ENCODE results near the gene TMEM41A. TPM values are rescaled to one million over a fixed set of nuclear protein-coding genes. Genes with fewer than 3 reads are reported as not detected.

The TMEM41A gene
- total and polyA plus RNA-seq, 7 donors = 6.5 to 16.6 (median 11.4) TPM

DNA sequence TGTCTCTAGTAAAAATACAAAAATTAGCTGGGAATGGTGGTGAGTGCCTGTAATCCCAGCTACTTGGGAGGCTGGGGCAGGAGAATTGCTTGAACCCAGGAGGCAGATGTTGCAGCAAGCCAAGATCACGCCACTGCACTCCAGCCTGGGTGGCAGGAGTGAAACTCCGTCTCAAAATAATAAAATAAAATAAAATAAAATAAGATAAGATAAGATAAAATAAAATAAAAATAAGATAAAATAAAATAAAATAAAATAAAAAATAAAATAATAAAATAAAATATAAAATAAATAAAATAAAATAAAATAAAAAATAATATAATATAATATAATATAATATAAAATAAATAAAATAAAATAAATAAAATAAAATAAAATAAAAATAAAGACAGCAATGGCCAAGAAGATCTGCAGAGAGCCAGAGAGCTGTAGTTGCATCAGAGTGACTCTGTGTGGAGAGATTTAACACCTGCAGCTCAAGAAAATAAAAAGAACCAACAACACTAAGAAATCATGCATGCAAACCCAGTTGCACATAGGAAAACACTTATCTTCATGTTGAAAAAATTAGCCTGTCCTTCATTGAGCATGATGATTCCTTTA is 27.6 kb upstream of the TMEM41A start:
- no peaks in the 10 kb centered on the region for H3K9me3 ChIP-seq
- ATAC-seq (no peak), DNase-seq (no peak)
- H3K4me1 ChIP-seq = no peaks in the 10 kb centered on the region
- H3K27me3 ChIP-seq (ENCODE audit: insufficient read depth in 3 of 3, low read length in 2 of 3) = peaks cover 0 to 3% (median under 1%) of the 10 kb centered on the region in 3 donors
- H3K36me3 ChIP-seq (ENCODE audit: insufficient read depth in 1 of 2, low read depth in 1 of 2) = no peaks in the 10 kb centered on the region
- H3K27ac ChIP-seq = no peak overlapping the region
- H3K4me3 ChIP-seq = no peak overlapping the region
- no peak for TF ChIP-seq CTCF (IDR thresholded peaks at IDR 0.05)
- WGBS, 3 donors = 89 to 94% (median 91%) methylated on average over 2 of the region's 2 CpGs
- intact Hi-C loops (cut with DNase I) = no loop called here

- ATAC-seq (no peak), DNase-seq (no peak)
- TF ChIP-seq CTCF (IDR thresholded peaks at IDR 0.05) = no peak
- Histone ChIP-seq H3K36me3 (ENCODE audit: insufficient read depth in 1 of 2, low read depth in 1 of 2) (no peaks in the 10 kb centered on the region), H3K27ac (no peak overlapping the region), H3K27me3 (ENCODE audit: insufficient read depth in 3 of 3, low read length in 2 of 3) (peaks cover 0 to 12% (median 3%) of the 10 kb centered on the region in 3 donors), H3K4me3 (no peak overlapping the region), H3K4me1 (no peaks in the 10 kb centered on the region), H3K9me3 (no peaks in the 10 kb centered on the region)
- WGBS, 3 donors = 76 to 81% (median 78%) methylated on average over 7 of the region's 7 CpGs
- intact Hi-C loops (cut with DNase I) = no loop called here
Observed at GRCh38 chr3:185521349-185522138, 22.7 kb upstream of the TMEM41A start.

DNA sequence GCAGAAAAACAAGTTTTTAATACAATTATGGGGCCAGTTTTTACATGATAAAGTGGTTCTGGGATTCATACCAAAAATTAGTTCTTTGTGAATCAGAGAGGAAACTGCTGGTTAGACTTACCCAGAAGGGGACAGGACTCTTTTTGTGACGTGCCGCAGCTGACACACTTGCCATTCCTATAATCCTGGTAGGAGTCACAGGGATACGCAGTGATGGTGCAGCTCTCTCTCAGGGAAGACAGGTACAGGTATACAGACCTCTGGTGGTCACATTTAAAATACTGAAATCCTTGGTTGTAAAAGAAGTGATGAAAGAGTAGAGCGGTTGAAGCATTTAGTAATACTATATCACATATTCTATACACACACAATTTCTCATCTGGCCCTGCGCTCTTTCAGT is 20.2 kb upstream of the TMEM41A start:
- Histone ChIP-seq H3K27ac (no peak overlapping the region), H3K36me3 (ENCODE audit: insufficient read depth in 1 of 2, low read depth in 1 of 2) (no peaks in the 10 kb centered on the region), H3K27me3 (ENCODE audit: insufficient read depth in 3 of 3, low read length in 2 of 3) (peaks cover 0 to 9% (median 3%) of the 10 kb centered on the region in 3 donors), H3K9me3 (no peaks in the 10 kb centered on the region), H3K4me3 (no peak overlapping the region), H3K4me1 (no peaks in the 10 kb centered on the region)
- 55 to 64% (median 55%) methylated on average over 5 of the region's 5 CpGs for WGBS, 3 donors
- DNase-seq (no peak), ATAC-seq (no peak)
- intact Hi-C loops (cut with DNase I) = no loop called here
- TF ChIP-seq CTCF (IDR thresholded peaks at IDR 0.05) = no peak

DNA sequence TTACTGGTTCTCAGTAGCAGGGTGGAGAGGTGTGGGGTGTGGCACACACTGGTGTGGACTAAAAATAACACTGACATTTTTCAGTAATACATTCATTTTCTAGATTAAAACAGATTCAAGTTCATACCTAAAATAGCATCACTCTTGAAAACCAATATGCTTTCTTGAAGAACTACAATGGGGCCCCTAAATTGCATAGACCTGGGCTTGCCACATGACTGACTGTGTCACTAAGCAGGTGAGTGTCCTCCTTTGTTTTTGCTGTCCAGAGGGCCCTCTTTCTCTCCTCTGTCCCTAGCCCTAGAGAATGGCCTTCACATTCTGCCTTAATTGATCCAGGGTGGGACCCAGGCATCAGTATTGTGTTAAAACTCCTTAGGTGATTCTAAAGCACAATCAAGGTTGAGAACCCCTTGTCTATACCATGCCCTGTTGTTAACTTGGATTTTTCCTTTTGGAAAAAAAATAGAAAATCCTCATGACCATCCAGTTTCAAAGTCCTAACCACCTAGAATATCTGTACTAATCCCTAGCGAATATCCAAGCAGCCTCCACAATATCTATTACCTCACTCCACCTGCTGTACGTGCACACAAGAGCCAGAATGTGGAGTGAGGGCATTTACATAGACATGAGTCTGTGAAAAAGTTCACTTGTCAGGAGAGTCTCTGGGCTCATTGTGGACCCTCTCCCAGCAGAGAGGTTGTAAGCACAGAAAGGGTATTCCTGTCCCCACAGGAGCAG is 18.7 kb upstream of the TMEM41A start:
- WGBS, 3 donors = 64 to 71% (median 69%) methylated on average over 2 of the region's 2 CpGs
- no peak for DNase-seq
- H3K9me3 ChIP-seq = no peaks in the 10 kb centered on the region
- TF ChIP-seq CTCF (IDR thresholded peaks at IDR 0.05) = no peak
- peaks cover 0 to 9% (median 3%) of the 10 kb centered on the region in 3 donors for H3K27me3 ChIP-seq (ENCODE audit: insufficient read depth in 3 of 3, low read length in 2 of 3)
- ATAC-seq = no peak
- no peak overlapping the region for H3K4me3 ChIP-seq
- H3K36me3 ChIP-seq (ENCODE audit: insufficient read depth in 1 of 2, low read depth in 1 of 2) = no peaks in the 10 kb centered on the region
- intact Hi-C loops (cut with DNase I) = no loop called here
- no peak overlapping the region for H3K27ac ChIP-seq
- H3K4me1 ChIP-seq = no peaks in the 10 kb centered on the region

Data from psoas muscle (tissue), 8 donors.